GM19467 (cell line): Measurements from ENCODE around the gene STRAP.

Source experiments
- ATAC-seq: cut with Tn5 transposase; IDR thresholded peaks from one replicate; pipeline ENCODE4 v1.9.1; 2021; ENCODE audit warnings: mild to moderate bottlenecking, moderate library complexity; ENCODE audit not compliant: unreplicated experiment

Gene STRAP

GRCh38 chr12:15882118-15882971 is at the start of gene STRAP:
Gene STRAP, plus strand, starts transcription at chr12:15882387. Its CDS starts 321 bp downstream, at chr12:15882708.
- peak; percentile 98 for ATAC-seq

GRCh38 chr12:15834575-15834974 is 47.6 kb upstream of the STRAP start:
- no peak for ATAC-seq

- ATAC-seq, result no peak
Measured at GRCh38 chr12:15837141-15837790, 44.9 kb upstream of the STRAP start.

- ATAC-seq, result no peak
Measured at GRCh38 chr12:15839041-15839440, 43.1 kb upstream of the STRAP start.

GRCh38 chr12:15839682-15840081 is 42.5 kb upstream of the STRAP start:
- ATAC-seq, result no peak

- ATAC-seq, result no peak
Measured at GRCh38 chr12:15842108-15842507, 40.1 kb upstream of the STRAP start.

- no peak for ATAC-seq
Measured at GRCh38 chr12:15846887-15847286, 35.3 kb upstream of the STRAP start.

- ATAC-seq, result no peak
Measured at GRCh38 chr12:15848606-15849005, 33.6 kb upstream of the STRAP start.

GRCh38 chr12:15851045-15851620 is 31.1 kb upstream of the STRAP start:
- ATAC-seq, result no peak

GRCh38 chr12:15851919-15852318 is 30.3 kb upstream of the STRAP start:
- ATAC-seq, result no peak

- ATAC-seq, result no peak
Measured at GRCh38 chr12:15852383-15852782, 29.8 kb upstream of the STRAP start.

- ATAC-seq, result no peak
Measured at GRCh38 chr12:15853877-15854276, 28.3 kb upstream of the STRAP start.

- no peak for ATAC-seq
Measured at GRCh38 chr12:15854916-15855315, 27.3 kb upstream of the STRAP start.

GRCh38 chr12:15855646-15856045 is 26.5 kb upstream of the STRAP start:
- ATAC-seq, result no peak

GRCh38 chr12:15856097-15856982 is 25.8 kb upstream of the STRAP start:
- ATAC-seq, result peak; percentile 65

- no peak for ATAC-seq
Measured at GRCh38 chr12:15858353-15858752, 23.8 kb upstream of the STRAP start.

GRCh38 chr12:15859116-15859515 is 23.1 kb upstream of the STRAP start:
- ATAC-seq, result no peak

- ATAC-seq, result no peak
Measured at GRCh38 chr12:15861404-15861803, 20.8 kb upstream of the STRAP start.

GRCh38 chr12:15862840-15863239 is 19.3 kb upstream of the STRAP start:
- no peak for ATAC-seq

- ATAC-seq, result no peak
Measured at GRCh38 chr12:15863372-15863771, 18.8 kb upstream of the STRAP start.

- ATAC-seq, result peak; percentile 90
Measured at GRCh38 chr12:15863984-15864383, 18.2 kb upstream of the STRAP start.
